Superior temporal gyrus (tissue), 1 donor: Measurements from ENCODE around the gene HSPA12A.

Experiments used
- DNase-seq: peaks from one replicate; pipeline ENCODE4 v3.0.0-alpha.2; 2016; ENCODE audit errors: extremely low spot score

HSPA12A gene

DNA sequence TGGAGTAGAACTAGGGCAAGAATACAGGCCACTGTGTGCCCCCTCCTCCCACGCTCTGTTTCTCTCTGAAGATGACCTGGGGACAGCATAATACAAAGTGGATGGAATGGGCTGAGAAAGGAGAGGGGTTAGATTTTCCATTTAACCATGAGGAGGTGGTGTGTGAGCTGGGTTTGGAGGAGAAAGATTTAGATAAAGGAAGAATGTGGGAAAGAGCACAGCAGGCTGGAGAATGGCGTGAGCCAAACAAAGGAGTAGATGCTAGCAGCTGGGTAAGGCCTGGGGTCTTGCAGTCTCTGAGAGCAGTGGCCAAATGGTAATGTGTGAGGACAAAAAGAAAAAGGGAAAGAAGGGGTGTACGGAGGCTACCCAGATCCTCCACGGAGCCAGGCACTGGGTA, 113.0 kb downstream of the HSPA12A start:
- DNase-seq, result no peak

DNA sequence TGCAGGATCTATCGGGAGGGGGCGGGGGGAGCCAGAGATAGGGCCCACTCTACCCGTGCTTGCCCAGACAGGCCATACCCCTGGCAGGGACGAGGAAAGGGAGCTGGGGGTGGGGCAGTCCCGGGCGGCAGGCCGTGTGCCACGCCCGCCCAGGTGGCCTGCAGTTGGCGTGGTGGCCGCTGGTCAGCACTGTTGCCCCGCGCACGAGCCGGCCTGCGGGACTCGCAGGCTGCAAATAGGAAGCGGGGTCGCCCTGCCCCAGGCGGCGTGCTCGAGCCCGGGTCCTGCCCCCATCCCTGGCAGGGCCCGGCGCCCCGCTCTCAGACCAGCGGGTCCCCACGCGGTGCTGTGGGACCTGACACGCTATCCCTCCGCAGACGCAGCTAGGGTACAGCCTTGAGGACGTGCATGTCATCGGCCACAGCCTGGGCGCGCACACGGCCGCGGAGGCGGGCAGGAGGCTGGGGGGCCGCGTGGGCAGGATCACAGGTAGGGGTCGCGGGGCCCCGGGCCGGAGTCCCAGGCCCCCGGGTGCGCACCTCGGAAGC, 114.9 kb downstream of the HSPA12A start:
- no peak for DNase-seq

DNA sequence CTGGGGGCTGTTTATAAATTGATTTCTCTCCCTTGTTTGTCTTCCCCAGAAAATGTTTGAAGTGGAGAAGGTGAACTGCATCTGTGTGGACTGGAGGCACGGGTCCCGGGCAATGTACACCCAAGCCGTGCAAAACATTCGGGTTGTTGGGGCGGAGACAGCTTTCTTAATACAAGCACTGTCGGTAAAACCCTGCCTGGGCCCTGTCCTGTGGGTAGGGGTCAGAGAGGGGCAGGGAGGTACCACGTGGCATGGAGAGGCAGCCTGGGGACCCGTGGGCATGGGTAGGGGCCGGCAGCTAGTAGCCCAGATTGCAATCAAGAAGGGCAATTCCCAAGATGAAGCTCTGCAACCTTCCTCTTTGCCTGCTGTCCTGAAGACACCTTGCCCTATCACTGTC, 115.6 kb downstream of the HSPA12A start:
- DNase-seq, result no peak

DNA sequence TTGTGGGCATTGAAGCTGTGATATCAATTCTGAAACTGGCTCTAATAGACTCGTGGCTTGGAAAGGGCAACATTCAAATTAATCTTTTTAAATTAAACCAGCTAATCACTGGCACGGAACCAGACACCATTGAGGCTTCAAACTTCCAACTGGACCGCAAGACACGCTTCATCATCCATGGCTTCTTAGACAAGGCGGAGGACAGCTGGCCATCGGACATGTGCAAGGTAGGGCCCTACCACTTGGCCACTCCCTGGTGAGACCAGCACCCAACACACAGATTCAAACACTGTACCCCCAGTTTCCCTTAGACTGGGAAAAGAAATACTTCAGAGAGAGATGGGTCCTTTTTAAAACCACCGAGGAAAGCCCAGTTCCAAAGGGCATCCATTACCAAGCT, 116.5 kb downstream of the HSPA12A start:
- DNase-seq, result no peak

DNA sequence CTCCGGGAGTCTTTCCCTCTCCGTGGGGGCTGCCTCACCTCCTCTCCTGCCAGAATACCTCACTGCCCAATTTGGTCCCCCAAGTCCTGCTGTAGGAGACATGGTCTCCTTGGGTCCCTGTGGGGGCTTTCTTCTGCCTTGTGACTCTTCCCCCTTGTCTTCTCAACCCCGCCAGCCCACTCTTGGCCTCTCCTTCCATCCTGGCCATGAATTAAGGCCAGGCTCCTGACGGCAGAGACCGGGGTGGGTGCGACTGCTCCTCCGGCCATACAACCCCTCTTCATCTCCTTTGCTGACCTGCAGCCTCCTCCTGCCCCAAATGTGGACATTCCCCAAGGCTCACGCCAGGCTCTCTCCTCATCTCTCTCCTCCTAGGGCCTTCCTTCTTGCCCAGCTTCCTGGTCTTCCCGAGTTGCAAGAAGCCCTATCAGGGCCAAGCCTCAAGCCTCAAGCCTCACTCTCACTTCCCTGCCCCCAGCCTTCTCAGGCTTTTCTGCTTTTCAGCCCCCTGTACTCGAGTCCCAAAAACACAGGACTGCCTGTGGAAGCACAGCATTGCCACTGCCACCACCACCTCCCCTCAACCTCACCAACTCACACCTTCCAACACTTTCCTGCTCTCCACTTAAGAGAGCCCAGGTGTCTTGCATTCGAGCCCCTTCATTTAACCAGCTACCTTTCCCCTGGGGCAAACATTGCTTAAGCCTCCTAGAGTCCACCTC, 120.3 kb downstream of the HSPA12A start:
- DNase-seq, result no peak

DNA sequence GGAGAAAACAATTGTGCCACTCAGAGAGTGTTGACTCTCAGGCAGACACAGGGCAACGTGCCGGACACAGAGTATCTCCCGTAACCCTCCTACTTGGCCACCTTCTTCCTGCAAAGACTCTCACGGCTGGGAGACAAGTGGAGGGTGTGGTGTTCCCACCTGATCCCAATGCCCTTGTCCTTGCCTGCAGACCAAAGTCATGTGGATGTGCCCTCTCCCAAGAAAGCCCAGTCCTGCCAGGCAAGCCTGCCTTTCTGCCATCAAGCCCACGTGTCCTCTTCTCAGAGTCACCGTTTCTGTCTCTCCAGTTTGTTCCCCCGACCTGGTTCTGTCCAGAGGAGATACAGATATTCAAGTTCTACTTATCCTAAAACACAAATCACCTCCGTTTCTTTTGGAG, 120.9 kb downstream of the HSPA12A start:
- DNase-seq, result no peak
